ENCODE data around the gene MPPED1.

MPPED1 gene

GRCh38 chr22:43428005-43428485 lies 16.2 kb downstream of the MPPED1 start:
- in situ Hi-C loops (cut with HindIII; ENCODE audit: low sequenced_read_pairs): loop anchor here (25.0 kb wide), 1 partner anchor 109 kb away; no protein-coding TSS in a partner anchor

DNA sequence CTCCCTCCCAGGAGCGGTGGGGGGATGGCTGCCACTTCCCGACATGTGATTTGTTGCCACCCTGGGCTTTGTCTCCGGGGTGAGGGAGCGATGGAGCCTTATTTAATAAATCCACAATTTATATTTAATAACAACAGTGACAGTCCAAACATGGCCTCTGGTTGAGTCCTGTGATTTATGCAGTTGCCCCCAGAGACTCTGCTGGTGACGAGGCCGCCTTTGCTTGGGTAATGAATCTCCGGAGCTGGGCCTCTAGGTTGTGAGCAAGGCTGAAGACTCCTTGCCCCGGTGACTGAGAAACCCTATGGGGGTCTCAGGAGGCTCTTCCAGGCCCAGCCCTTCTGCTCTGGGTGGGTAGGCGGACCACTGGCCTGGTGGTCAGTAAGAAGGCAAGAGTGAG lies 16.7 kb downstream of the MPPED1 start:
- in situ Hi-C loops (cut with HindIII; ENCODE audit: low sequenced_read_pairs): loop anchor here (25.0 kb wide), 1 partner anchor 109 kb away; no protein-coding TSS in a partner anchor

GRCh38 chr22:43429426-43429825 lies 17.6 kb downstream of the MPPED1 start:
- in situ Hi-C loops (cut with HindIII; ENCODE audit: low sequenced_read_pairs): loop anchor here (25.0 kb wide), 1 partner anchor 108 kb away; no protein-coding TSS in a partner anchor

DNA sequence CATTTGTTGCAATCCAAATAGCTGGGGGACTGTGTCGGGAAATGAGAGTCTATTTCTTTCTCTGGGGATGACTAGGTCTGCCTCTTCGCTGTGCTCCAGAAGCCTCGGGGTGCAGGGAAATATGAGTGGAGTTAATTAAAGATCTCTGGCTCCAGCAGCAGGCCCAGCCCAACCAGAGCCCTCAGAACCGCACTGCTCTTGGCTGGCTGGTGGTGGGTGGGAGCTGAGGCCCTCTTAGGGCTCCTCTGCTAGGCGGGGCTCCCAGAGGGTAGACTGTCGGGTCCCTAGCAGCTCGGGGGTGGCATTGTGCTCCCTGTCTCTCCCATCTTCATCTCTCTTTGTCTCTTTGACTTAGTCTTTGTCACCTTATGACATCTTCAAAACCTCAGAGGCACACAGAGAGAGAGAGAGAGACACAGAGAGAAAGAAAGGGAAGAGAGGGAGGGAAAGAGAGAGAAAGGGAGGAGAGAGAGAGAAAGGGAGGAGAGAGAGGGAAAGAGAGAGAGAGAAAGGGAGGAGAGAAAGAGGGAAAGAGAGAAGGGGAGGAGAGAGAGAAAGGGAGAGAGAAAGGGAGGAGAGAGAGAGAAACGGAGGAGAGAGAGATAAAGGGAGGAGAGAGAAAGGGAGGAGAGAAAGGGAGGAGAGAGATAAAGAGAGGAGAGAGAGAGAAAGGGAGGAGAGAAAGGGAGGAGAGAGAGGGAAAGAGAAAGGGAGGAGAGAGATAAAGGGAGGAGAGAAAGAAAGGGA lies 20.2 kb downstream of the MPPED1 start:
- in situ Hi-C loops (cut with HindIII; ENCODE audit: low sequenced_read_pairs): loop anchor here (25.0 kb wide), 1 partner anchor 105 kb away; no protein-coding TSS in a partner anchor

DNA sequence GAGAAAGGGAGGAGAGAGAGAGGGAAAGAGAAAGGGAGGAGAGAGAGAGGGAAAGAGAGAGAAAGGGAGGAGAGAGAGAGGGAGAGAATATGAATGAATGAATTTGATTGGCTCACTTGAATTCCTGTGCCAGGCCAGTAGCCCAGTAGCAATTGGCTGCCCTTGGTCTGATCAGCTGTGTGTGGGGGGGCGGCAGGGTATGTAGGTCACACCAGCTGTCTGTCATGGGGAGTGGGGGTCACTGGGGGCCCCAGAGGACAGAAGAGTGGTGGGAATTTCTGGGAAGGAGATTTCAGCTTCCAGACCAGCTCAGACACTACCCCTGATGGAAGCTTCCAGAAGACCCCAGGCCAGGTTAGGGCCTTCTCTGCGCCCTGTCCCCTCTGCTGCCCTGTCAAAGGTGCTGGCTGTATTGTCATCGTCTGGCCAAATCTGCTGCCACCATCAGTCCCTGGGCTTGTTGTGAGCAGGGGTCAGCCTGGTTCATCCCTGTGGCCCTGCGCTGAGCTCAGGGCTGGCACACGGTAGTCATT lies 21.1 kb downstream of the MPPED1 start:
- in situ Hi-C loops (cut with HindIII; ENCODE audit: low sequenced_read_pairs): loop anchor here (25.0 kb wide), 1 partner anchor 104 kb away; no protein-coding TSS in a partner anchor

GRCh38 chr22:43433451-43434274 lies 21.8 kb downstream of the MPPED1 start:
- in situ Hi-C loops (cut with HindIII; ENCODE audit: low sequenced_read_pairs): loop anchor here (25.0 kb wide), 1 partner anchor 104 kb away; no protein-coding TSS in a partner anchor

GRCh38 chr22:43434275-43434927 lies 22.6 kb downstream of the MPPED1 start:
- in situ Hi-C loops (cut with HindIII; ENCODE audit: low sequenced_read_pairs): loop anchor here (25.0 kb wide), 1 partner anchor 103 kb away; no protein-coding TSS in a partner anchor

- in situ Hi-C loops (cut with HindIII; ENCODE audit: low sequenced_read_pairs): loop anchor here (25.0 kb wide), 1 partner anchor 102 kb away; no protein-coding TSS in a partner anchor
Observed at GRCh38 chr22:43434928-43435311, 23.1 kb downstream of the MPPED1 start.

GRCh38 chr22:43435851-43436811 lies 24.3 kb downstream of the MPPED1 start:
- in situ Hi-C loops (cut with HindIII; ENCODE audit: low sequenced_read_pairs): loop anchor here (25.0 kb wide), 1 partner anchor 101 kb away; no protein-coding TSS in a partner anchor

- in situ Hi-C loops (cut with HindIII; ENCODE audit: low sequenced_read_pairs): loop anchor here (25.0 kb wide), 1 partner anchor 100 kb away; no protein-coding TSS in a partner anchor
Observed at GRCh38 chr22:43436868-43437267, 25.1 kb downstream of the MPPED1 start.

DNA sequence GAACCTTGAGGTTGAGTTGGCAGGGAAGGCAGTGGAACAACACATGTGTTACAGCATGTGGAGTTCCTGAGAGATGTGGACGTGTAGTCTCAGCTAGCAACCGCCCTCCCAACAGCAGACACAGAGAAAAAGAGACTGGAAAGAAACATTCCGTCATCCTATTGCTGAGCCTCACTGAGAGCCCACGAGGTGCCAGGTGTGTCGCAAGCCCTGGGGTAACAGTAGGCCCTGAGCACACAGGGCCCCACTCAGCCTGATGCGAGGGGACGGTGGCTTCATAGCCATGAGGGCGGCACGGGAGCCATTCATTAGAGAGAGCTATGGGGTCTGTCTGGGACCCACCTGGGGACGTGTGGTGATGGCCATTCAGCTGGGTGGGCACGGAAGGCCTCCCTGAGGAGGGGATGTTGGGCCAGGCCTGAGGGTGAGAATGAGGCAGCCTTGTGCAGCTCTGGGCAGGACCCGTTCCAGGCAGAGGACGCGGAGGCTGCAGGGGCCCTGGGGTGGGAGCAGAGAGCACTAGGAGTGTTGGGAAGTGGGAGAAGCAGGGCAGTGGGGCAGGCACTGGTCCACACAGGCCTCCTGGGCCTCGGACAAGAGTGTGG lies 26.2 kb downstream of the MPPED1 start:
- in situ Hi-C loops (cut with HindIII; ENCODE audit: low sequenced_read_pairs): loop anchor here (25.0 kb wide), 1 partner anchor 99 kb away; no protein-coding TSS in a partner anchor

DNA sequence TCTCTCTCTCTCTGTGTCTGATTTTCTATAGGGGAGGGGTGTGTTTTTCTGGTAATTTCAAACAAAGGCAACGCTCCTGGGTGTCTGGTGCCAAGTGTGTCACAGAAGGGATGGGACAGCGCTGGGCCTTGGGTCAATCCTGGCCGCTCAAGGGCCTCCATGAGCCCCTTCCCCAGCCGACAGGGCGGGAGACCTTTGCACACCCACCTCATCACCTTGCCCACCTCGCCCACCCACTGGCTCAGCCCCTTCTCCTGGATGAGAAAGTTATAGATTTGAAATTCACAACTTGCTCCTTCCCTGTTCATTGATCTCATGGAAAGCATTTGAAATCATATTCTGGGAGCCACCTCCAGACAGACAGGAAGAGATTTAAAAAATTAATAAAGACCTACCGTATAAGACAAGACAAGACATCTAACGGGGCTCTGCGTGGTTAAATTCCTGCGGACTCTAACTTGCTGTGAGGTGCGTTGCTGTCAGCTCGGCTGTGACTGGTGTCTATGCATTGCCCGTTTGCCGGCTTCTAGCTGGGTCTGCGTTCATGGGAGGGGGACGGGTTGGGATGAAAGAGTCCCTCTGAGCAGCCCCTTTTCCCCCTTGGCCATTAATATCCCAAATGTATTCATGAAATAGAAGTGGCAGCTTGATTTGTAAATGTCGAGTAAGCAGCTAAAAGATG lies 27.0 kb downstream of the MPPED1 start:
- in situ Hi-C loops (cut with HindIII; ENCODE audit: low sequenced_read_pairs): loop anchor here (25.0 kb wide), 1 partner anchor 98 kb away; no protein-coding TSS in a partner anchor

DNA sequence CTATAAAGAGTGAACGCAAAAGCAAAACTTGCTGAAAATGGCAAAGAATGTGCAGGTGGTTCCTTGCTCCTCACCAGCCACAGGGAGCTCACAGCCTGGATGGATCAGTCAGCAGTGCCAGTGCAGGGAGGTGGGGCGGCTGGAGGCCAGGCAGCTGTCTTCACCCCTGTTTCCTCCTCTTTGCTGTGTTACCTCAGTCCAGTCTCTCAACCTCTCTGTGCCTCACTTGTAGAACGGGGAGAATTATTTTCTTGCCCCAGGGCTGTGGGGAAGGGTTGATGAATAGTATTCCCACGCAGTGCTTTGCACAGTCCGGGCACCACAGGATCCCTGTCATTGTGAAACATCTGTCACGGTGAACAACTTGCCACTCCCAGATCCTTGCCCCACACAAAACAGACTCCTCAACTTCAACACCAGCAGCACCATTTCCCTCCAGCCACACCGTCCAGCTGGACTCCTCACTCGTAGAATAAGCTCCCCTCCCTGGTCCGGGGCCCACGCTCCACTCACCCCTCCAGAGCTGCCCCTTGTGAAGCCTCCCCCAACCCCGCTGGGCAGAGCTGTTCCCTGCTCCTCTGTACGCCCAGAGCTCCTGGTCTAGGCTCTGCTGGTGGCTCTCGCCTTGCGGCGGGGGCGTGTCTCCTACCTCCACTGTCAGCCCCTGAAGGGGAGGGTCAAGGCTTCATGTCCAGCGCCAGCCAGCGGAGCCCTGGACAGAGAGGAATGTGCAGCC lies 27.7 kb downstream of the MPPED1 start:
- in situ Hi-C loops (cut with HindIII; ENCODE audit: low sequenced_read_pairs): loop anchor here (25.0 kb wide), 1 partner anchor 98 kb away; no protein-coding TSS in a partner anchor

DNA sequence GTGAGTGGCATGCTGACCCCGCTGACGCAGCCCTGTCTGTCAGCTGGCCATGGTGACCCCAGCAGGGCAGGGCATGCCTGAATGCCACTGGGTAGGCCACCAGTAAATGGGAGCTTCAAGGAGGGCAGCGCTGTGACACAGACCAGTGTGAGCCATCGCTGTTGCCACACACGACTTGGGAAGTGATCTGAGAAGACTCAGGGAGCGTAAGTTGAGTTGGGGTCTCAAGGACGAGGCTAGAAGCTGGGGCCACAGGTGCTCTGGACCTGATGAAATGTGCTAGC lies 28.2 kb downstream of the MPPED1 start:
- in situ Hi-C loops (cut with HindIII; ENCODE audit: low sequenced_read_pairs): loop anchor here (25.0 kb wide), 1 partner anchor 97 kb away; no protein-coding TSS in a partner anchor

DNA sequence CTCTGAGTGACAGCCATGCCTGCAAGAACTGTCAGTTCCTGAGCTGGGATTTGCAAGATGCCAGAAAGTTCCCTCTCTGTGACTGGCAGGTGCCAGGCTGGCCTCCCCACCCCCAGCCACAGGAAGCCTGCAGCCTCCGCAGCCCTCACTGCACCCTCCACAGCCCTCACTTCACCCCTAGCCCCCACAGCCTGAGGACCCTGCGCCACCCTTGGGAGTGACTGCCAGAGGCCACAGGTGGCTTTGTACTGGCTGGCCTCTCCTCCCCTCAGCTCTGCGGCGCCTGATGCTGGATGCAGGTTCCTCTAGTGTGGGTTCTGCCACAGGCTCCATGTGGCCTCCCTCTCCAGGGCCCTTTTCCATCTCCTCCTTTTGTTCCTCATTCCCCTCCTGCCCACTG lies 28.7 kb downstream of the MPPED1 start:
- in situ Hi-C loops (cut with HindIII; ENCODE audit: low sequenced_read_pairs): loop anchor here (25.0 kb wide), 1 partner anchor 97 kb away; no protein-coding TSS in a partner anchor

DNA sequence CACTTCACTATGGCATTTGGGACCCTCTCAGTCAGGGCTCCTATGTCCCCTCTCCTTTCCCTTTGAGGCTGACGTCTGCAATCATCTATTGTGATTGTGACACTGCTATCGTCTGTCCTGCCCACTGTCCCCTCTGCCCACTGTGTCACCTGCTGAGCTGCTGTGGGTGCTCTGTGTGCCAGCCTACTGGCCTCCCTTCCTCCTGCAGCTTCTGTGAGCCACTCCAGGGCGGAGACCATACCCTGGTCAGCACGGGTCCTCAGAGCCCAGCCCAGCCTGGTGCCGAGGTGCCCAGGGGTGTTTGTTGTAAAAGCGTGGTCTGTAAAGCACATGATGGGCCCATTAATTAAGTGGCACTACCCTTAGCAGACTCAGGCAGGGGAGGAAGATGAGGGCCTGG lies 29.4 kb downstream of the MPPED1 start:
- in situ Hi-C loops (cut with HindIII; ENCODE audit: low sequenced_read_pairs): loop anchor here (25.0 kb wide), 1 partner anchor 96 kb away; no protein-coding TSS in a partner anchor

GRCh38 chr22:43441751-43442150 lies 29.9 kb downstream of the MPPED1 start:
- in situ Hi-C loops (cut with HindIII; ENCODE audit: low sequenced_read_pairs): loop anchor here (25.0 kb wide), 1 partner anchor 96 kb away; no protein-coding TSS in a partner anchor
